GM21381 (cell line): ENCODE data around the gene TBC1D10A.
"Not testable (repeated sequence)": the region's sequence is repeated elsewhere in the genome, so short reads cannot be mapped to it uniquely, and the experiment has no call there.

ENCODE experiments used
- ATAC-seq: cut with Tn5 transposase; IDR thresholded peaks from one replicate; pipeline ENCODE4 v1.9.1; 2021; ENCODE audit warnings: mild to moderate bottlenecking, moderate library complexity; ENCODE audit not compliant: unreplicated experiment

Gene TBC1D10A

GRCh38 chr22:30347255-30347892, 20.6 kb upstream of the TBC1D10A start:
- no peak for ATAC-seq

GRCh38 chr22:30344447-30345200, 17.9 kb upstream of the TBC1D10A start:
- no peak for ATAC-seq

GRCh38 chr22:30340911-30341685, 14.4 kb upstream of the TBC1D10A start:
- no peak for ATAC-seq

- ATAC-seq, result no peak
Measured at GRCh38 chr22:30338802-30339201, 12.1 kb upstream of the TBC1D10A start.

GRCh38 chr22:30338341-30338740, 11.6 kb upstream of the TBC1D10A start:
- not testable (repeated sequence) for ATAC-seq

- no peak for ATAC-seq
Measured at GRCh38 chr22:30337461-30337778, 10.7 kb upstream of the TBC1D10A start.

GRCh38 chr22:30336752-30337460, 10.2 kb upstream of the TBC1D10A start:
- no peak for ATAC-seq

GRCh38 chr22:30335236-30335635, 8.5 kb upstream of the TBC1D10A start:
- no peak for ATAC-seq

- ATAC-seq, result no peak
Measured at GRCh38 chr22:30334646-30335045, 7.9 kb upstream of the TBC1D10A start.

GRCh38 chr22:30333707-30334087, 7.0 kb upstream of the TBC1D10A start:
- ATAC-seq, result no peak

- ATAC-seq, result no peak
Measured at GRCh38 chr22:30332994-30333706, 6.4 kb upstream of the TBC1D10A start.

GRCh38 chr22:30332551-30332950, 5.8 kb upstream of the TBC1D10A start:
- ATAC-seq, result no peak

- ATAC-seq, result no peak
Measured at GRCh38 chr22:30328466-30329049, 1.8 kb upstream of the TBC1D10A start.

- no peak for ATAC-seq
Measured at GRCh38 chr22:30327864-30328345, 1.2 kb upstream of the TBC1D10A start.

GRCh38 chr22:30326255-30326705, 461 bp downstream of the TBC1D10A start:
- ATAC-seq, result peak; percentile 29

GRCh38 chr22:30325724-30326254, 952 bp downstream of the TBC1D10A start:
- ATAC-seq, result no peak

GRCh38 chr22:30325065-30325720, 1.5 kb downstream of the TBC1D10A start:
- no peak for ATAC-seq

GRCh38 chr22:30324014-30324730, 2.6 kb downstream of the TBC1D10A start:
- no peak for ATAC-seq

GRCh38 chr22:30323246-30323645, 3.5 kb downstream of the TBC1D10A start:
- no peak for ATAC-seq
